WTC11 (cell line): Measurements from ENCODE around the gene TBC1D22A.

ENCODE experiments used
- TCF7 ChIP-seq: sonication (generic); formaldehyde crosslinking; IDR thresholded peaks from 2 replicates; pipeline ENCODE4 v1.8.0; 2022; ENCODE audit warnings: mild to moderate bottlenecking, low read depth, missing genetic modification reagents, moderate library complexity
- TF ChIP-seq, protein P1 (sequence below): fragments of 200-600 bp; IDR thresholded peaks from 2 replicates; pipeline ENCODE4 v1.8.0; 2022; ENCODE audit warnings: antibody characterized with exemption
- TF ChIP-seq, protein P2 (sequence below): sonication (generic); formaldehyde crosslinking; IDR thresholded peaks from 2 replicates; pipeline ENCODE4 v1.8.1; 2022; ENCODE audit warnings: low read depth, missing genetic modification reagents, borderline replicate concordance

DNA sequence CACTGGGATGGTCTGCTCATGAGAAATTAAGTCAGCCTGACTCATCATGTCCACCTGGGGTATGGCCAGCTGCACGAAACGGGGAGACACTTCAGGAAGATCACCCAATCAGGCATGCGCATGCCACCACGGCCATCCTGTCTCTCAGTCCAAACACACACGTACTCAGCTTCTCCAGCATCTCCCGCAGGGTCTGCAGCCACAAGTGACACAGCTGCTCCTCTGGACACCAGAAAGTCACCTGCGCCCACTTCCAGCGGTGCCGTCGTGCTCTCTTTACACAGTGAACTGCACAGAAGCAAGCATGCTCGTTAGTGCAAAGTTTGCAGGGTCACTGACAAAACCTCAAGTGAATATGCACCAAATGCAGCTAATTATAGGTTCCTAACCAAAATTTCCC, 42.5 kb upstream of the TBC1D22A start:
- TF ChIP-seq, protein P1, sequence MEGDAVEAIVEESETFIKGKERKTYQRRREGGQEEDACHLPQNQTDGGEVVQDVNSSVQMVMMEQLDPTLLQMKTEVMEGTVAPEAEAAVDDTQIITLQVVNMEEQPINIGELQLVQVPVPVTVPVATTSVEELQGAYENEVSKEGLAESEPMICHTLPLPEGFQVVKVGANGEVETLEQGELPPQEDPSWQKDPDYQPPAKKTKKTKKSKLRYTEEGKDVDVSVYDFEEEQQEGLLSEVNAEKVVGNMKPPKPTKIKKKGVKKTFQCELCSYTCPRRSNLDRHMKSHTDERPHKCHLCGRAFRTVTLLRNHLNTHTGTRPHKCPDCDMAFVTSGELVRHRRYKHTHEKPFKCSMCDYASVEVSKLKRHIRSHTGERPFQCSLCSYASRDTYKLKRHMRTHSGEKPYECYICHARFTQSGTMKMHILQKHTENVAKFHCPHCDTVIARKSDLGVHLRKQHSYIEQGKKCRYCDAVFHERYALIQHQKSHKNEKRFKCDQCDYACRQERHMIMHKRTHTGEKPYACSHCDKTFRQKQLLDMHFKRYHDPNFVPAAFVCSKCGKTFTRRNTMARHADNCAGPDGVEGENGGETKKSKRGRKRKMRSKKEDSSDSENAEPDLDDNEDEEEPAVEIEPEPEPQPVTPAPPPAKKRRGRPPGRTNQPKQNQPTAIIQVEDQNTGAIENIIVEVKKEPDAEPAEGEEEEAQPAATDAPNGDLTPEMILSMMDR, result no peak
- TF ChIP-seq, protein P2, sequence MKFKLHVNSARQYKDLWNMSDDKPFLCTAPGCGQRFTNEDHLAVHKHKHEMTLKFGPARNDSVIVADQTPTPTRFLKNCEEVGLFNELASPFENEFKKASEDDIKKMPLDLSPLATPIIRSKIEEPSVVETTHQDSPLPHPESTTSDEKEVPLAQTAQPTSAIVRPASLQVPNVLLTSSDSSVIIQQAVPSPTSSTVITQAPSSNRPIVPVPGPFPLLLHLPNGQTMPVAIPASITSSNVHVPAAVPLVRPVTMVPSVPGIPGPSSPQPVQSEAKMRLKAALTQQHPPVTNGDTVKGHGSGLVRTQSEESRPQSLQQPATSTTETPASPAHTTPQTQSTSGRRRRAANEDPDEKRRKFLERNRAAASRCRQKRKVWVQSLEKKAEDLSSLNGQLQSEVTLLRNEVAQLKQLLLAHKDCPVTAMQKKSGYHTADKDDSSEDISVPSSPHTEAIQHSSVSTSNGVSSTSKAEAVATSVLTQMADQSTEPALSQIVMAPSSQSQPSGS (CRISPR knock-in tag), result no peak
- no peak for TF ChIP-seq TCF7 (CRISPR knock-in tag)
